Choroid plexus epithelial cell (primary cell): ENCODE measurements around the gene SLX4IP.

Source experiments
- DNase-seq: peaks from one replicate; pipeline ENCODE4 v3.0.0-alpha.2; 2010; ENCODE audit warnings: low read depth
- H3K4me3 ChIP-seq: 2 replicates; pipeline ENCODE4 v1.5.1; 2011; ENCODE audit warnings: low read depth, mild to moderate bottlenecking, control low read depth, low read length, moderate library complexity
- TF ChIP-seq, protein P1 (sequence below): conservative IDR thresholded peaks from 2 replicates; pipeline ENCODE4 v1.5.1; 2011; ENCODE audit warnings: low read depth, mild to moderate bottlenecking, control low read depth, inconsistent platforms, low read length, moderate library complexity

Gene SLX4IP

DNA sequence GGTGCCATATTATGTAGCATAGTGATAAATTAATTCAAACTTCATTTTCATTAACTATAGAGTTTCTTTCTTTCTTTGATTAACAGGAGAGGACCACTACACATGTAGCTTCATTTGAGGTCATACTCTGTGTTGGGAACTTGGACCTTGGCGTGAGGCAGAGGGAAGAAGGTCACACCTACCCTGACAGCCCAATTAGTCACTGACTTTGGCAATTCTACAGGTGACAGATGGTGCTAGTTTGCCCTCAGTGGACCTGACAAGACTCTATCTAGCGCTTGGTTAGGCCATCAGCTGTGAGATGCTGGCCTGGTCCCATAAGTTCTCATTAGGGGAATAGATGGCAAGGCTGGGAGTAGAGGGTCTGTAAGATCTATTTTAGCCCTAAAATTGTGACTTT lies 14.2 kb downstream of the SLX4IP start:
- TF ChIP-seq, protein P1, sequence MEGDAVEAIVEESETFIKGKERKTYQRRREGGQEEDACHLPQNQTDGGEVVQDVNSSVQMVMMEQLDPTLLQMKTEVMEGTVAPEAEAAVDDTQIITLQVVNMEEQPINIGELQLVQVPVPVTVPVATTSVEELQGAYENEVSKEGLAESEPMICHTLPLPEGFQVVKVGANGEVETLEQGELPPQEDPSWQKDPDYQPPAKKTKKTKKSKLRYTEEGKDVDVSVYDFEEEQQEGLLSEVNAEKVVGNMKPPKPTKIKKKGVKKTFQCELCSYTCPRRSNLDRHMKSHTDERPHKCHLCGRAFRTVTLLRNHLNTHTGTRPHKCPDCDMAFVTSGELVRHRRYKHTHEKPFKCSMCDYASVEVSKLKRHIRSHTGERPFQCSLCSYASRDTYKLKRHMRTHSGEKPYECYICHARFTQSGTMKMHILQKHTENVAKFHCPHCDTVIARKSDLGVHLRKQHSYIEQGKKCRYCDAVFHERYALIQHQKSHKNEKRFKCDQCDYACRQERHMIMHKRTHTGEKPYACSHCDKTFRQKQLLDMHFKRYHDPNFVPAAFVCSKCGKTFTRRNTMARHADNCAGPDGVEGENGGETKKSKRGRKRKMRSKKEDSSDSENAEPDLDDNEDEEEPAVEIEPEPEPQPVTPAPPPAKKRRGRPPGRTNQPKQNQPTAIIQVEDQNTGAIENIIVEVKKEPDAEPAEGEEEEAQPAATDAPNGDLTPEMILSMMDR = no peak
- no peak for DNase-seq
- no peak overlapping the region for H3K4me3 ChIP-seq

DNA sequence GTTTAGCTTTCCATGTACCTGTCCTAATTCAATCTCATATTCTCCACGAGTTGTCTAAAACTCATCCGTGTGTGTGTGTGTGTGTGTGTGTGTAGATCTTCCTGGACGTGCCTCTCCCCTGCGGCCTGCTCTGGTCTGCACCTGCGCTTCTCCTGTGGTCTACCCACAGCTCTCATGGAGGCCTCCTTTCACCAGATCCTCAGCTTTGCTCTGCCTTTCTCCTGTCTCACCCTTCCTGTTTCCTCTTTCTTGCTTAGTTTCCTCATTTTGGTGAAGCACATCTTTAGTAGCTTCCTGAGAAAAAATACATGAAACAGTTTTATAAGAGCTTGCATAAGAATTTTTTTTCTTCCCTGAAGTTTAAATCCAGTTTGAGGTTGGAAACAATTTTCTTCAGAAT lies 18.1 kb downstream of the SLX4IP start:
- no peak for DNase-seq
- H3K4me3 ChIP-seq = no peak overlapping the region
- TF ChIP-seq, protein P1 = no peak

DNA sequence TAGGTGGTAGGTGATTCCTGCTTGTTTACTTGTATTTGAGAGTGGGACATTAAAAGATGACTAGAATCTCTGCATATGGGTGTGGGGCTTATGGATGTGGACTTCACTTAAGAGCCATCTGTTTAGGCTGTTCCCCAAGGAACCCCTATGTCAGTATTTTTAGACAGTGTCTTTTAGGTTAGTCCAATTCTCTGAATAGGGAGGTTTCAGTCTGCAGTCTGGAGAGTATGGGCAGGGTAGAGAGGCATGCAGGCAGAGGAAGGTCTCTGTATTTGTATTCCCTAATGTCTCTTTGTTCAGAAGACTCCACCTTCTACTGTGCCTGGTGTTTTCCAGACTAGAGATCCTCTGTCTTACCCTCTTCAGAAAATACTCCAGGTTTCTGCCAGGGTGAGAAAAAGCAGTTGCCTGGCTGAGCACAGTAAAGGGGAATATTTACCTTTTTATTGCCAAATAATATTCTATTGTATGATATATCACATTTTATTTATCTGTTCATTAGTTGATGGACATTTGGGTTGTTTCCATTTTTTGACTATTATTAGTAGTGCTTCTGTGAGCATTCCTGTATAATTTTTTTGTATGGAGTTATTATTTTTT lies 19.1 kb downstream of the SLX4IP start:
- H3K4me3 ChIP-seq = no peak overlapping the region
- TF ChIP-seq, protein P1 = no peak
- no peak for DNase-seq

DNA sequence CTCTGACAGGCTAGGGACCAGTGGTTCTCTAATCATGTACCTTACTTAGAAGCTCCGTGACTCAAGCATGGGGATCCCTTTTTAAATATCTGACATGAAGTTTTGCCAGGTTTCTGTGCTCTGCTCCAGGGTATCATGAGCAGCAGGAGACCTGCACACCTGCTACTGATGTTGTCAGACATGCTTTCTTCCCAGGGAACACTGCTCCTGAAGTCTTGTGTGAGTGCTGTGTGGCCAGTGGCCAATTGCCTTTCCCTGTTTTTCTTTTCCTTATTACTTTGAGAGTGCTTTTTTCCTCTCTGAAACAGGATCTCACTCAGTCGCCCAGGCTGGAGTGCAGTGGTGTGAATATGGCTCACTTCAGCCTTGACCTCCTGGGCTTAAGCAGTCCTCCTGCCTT lies 26.4 kb downstream of the SLX4IP start:
- no peak for DNase-seq
- no peak overlapping the region for H3K4me3 ChIP-seq
- TF ChIP-seq, protein P1 = no peak

DNA sequence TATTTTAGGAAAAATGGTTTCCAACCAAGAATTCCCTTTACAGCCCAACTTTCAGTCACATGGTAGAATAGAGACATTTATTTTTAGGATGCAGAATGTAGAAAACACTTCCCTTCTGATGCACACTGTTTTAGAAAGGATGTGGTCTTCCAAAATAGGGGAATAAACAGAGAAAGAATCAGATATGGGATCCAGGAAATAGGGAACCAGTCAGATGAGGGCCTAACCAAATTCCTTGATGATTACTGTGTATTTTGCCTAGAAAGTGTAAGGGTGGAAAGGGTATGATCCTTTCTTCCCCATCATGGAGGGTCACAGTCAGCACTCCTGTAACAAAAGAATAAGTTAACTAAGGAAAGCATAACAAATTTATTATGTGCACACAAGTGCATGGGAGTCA lies 27.4 kb downstream of the SLX4IP start:
- DNase-seq = no peak
- no peak overlapping the region for H3K4me3 ChIP-seq
- TF ChIP-seq, protein P1 = no peak

DNA sequence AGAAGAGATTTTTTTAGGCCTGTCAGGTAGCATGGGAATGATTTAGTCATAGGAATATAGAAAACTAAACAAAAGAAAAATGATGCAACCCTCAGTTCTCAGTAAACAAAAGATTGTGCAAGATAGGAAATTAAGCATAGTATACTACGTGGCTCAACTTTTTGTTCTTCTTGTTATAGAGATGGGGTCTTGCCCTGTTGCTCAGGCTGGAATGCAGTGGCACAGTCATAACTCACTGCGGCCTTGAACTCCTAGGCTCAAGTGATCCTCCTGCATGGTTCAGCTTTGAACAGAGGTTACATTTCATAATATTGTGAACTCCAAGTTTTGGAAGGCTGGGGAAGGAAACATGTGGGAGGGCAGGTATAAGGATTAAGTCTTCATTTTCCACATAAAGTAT lies 28.5 kb downstream of the SLX4IP start:
- TF ChIP-seq, protein P1 = no peak
- peak; percentile 22 for DNase-seq
- no peak overlapping the region for H3K4me3 ChIP-seq

DNA sequence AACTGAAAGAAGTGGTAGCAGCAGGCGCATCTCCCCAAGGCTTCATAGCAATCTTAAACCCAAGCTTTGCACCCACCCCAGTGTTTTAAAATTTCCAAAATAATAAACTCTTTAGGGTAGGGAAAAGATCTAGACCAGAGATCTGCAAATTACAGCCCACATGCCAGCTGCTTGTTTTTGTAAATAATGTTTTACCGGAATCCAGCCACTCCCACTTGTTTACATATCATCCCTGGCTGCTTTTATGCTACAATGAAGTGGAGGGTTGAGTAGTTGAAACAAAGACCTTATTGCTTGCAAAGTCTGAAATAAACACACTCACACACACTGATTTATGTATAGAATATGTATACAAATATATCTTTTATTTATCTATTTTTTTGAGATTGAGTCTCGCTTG lies 30.0 kb downstream of the SLX4IP start:
- no peak for DNase-seq
- no peak overlapping the region for H3K4me3 ChIP-seq
- TF ChIP-seq, protein P1 = no peak
